Measurements from ENCODE around the gene DHRS9.

The DHRS9 gene

GRCh38 chr2:169035887-169036286, 33.5 kb upstream of the DHRS9 start:
- H3K4me1 ChIP-seq (ENCODE audit: low read length) = peaks cover 59% of the 10 kb centered on the region
- H4K20me1 ChIP-seq (ENCODE audit: insufficient read depth, low read length) = no peaks in the 10 kb centered on the region
- H3K36me3 ChIP-seq (replicated peaks; ENCODE audit: low read depth, low read length) = peaks cover 7% of the 10 kb centered on the region
- no peak overlapping the region for H3K27ac ChIP-seq (ENCODE audit: low read length)
- H3K9ac ChIP-seq (ENCODE audit: low read length) = no peak overlapping the region
- H3K4me2 ChIP-seq (ENCODE audit: low read length) = no peak overlapping the region
- H3K27me3 ChIP-seq (ENCODE audit: low read depth, low read length) = no peaks in the 10 kb centered on the region
- H3K79me2 ChIP-seq (ENCODE audit: low read length) = no peaks in the 10 kb centered on the region
- no peak overlapping the region for H2AFZ ChIP-seq (ENCODE audit: low read depth, low read length)
- peaks cover 6% of the 10 kb centered on the region; the same call in 1 of the 2 replicates for H3K9me3 ChIP-seq (ENCODE audit: insufficient read depth, low read length)
- TF ChIP-seq EZH2phosphoT487 (IDR thresholded peaks at IDR 0.05; ENCODE audit: low read depth) (no peak), CTCF (IDR thresholded peaks at IDR 0.05; ENCODE audit: low read depth, low read length) (no peak)
- H3K4me3 ChIP-seq (ENCODE audit: low read length) = no peak overlapping the region

GRCh38 chr2:169036736-169037440, 32.5 kb upstream of the DHRS9 start:
- TF ChIP-seq CTCF (IDR thresholded peaks at IDR 0.05; ENCODE audit: low read depth, low read length) = no peak
- no peak for TF ChIP-seq EZH2phosphoT487 (IDR thresholded peaks at IDR 0.05; ENCODE audit: low read depth)
- Histone ChIP-seq H3K9ac (ENCODE audit: low read length) (peak overlapping the region; percentile 33; the same call in 1 of the 2 replicates), H3K27ac (ENCODE audit: low read length) (peak overlapping the region; percentile 84), H2AFZ (ENCODE audit: low read depth, low read length) (0 out of 2 replicates have a peak overlapping the region, but pooled peaks have one; percentile 44), H3K36me3 (replicated peaks; ENCODE audit: low read depth, low read length) (peaks cover 12% of the 10 kb centered on the region), H3K4me3 (ENCODE audit: low read length) (no peak overlapping the region), H4K20me1 (ENCODE audit: insufficient read depth, low read length) (no peaks in the 10 kb centered on the region), H3K79me2 (ENCODE audit: low read length) (no peaks in the 10 kb centered on the region), H3K4me1 (ENCODE audit: low read length) (peaks cover 60% of the 10 kb centered on the region), H3K9me3 (ENCODE audit: insufficient read depth, low read length) (peaks cover 13% of the 10 kb centered on the region; the same call in 1 of the 2 replicates), H3K27me3 (ENCODE audit: low read depth, low read length) (no peaks in the 10 kb centered on the region), H3K4me2 (ENCODE audit: low read length) (peak overlapping the region; percentile 70)

- no peak overlapping the region for H2AFZ ChIP-seq (ENCODE audit: low read depth, low read length)
- H3K9ac ChIP-seq (ENCODE audit: low read length) = peak overlapping the region; percentile 59; the same call in 1 of the 2 replicates
- peaks cover 20% of the 10 kb centered on the region for H3K36me3 ChIP-seq (replicated peaks; ENCODE audit: low read depth, low read length)
- no peaks in the 10 kb centered on the region for H4K20me1 ChIP-seq (ENCODE audit: insufficient read depth, low read length)
- peaks cover 24% of the 10 kb centered on the region for H3K9me3 ChIP-seq (ENCODE audit: insufficient read depth, low read length)
- H3K27me3 ChIP-seq (ENCODE audit: low read depth, low read length) = no peaks in the 10 kb centered on the region
- TF ChIP-seq CTCF (IDR thresholded peaks at IDR 0.05; ENCODE audit: low read depth, low read length) (no peak), EZH2phosphoT487 (IDR thresholded peaks at IDR 0.05; ENCODE audit: low read depth) (no peak)
- H3K4me1 ChIP-seq (ENCODE audit: low read length) = peaks cover 60% of the 10 kb centered on the region
- H3K79me2 ChIP-seq (ENCODE audit: low read length) = no peaks in the 10 kb centered on the region
- peak overlapping the region; percentile 84 for H3K27ac ChIP-seq (ENCODE audit: low read length)
- H3K4me3 ChIP-seq (ENCODE audit: low read length) = peak overlapping the region; percentile 5; the same call in 1 of the 2 replicates
- H3K4me2 ChIP-seq (ENCODE audit: low read length) = peak overlapping the region; percentile 70
These were observed 31.0 kb upstream of the DHRS9 start for GRCh38 chr2:169038338-169038757.

GRCh38 chr2:169039702-169040101, 29.7 kb upstream of the DHRS9 start:
- Histone ChIP-seq H3K9me3 (ENCODE audit: insufficient read depth, low read length) (peaks cover 24% of the 10 kb centered on the region), H4K20me1 (ENCODE audit: insufficient read depth, low read length) (no peaks in the 10 kb centered on the region), H2AFZ (ENCODE audit: low read depth, low read length) (no peak overlapping the region), H3K36me3 (replicated peaks; ENCODE audit: low read depth, low read length) (peaks cover 19% of the 10 kb centered on the region), H3K4me1 (ENCODE audit: low read length) (peaks cover 58% of the 10 kb centered on the region), H3K79me2 (ENCODE audit: low read length) (no peaks in the 10 kb centered on the region), H3K27me3 (ENCODE audit: low read depth, low read length) (no peaks in the 10 kb centered on the region), H3K4me3 (ENCODE audit: low read length) (peak overlapping the region; percentile 6; the same call in 1 of the 2 replicates), H3K4me2 (ENCODE audit: low read length) (peak overlapping the region; percentile 70), H3K27ac (ENCODE audit: low read length) (peak overlapping the region; percentile 84), H3K9ac (ENCODE audit: low read length) (peak overlapping the region; percentile 59; the same call in 1 of the 2 replicates)
- no peak for TF ChIP-seq EZH2phosphoT487 (IDR thresholded peaks at IDR 0.05; ENCODE audit: low read depth)
- TF ChIP-seq CTCF (IDR thresholded peaks at IDR 0.05; ENCODE audit: low read depth, low read length) = no peak
